Fibroblast of the conjunctiva (primary cell): ENCODE measurements around the gene CHST14.

Experiments used
- DNase-seq: peaks from one replicate; pipeline ENCODE4 v3.0.0-alpha.2; 2010; ENCODE audit warnings: low read depth

CHST14 gene

DNA sequence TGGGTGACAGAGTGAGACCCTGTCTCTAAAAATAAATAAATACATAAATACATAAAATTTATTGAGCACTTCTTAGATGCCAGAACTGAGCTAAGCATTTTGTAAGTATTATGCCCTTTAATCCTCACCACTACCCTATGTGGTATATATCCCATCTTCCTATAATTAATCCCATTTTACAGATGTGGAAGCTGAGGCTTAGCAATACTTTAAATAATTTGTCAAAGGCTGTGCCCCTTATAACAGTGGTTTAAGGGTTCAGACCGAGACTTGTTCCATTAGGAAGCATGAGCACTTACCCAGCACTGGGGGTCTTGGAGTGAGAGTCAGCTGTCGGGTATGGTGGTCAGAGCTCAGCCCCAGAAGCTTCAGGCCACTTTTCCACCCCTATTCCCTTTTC is 7.5 kb upstream of the CHST14 start:
- DNase-seq = no peak

DNA sequence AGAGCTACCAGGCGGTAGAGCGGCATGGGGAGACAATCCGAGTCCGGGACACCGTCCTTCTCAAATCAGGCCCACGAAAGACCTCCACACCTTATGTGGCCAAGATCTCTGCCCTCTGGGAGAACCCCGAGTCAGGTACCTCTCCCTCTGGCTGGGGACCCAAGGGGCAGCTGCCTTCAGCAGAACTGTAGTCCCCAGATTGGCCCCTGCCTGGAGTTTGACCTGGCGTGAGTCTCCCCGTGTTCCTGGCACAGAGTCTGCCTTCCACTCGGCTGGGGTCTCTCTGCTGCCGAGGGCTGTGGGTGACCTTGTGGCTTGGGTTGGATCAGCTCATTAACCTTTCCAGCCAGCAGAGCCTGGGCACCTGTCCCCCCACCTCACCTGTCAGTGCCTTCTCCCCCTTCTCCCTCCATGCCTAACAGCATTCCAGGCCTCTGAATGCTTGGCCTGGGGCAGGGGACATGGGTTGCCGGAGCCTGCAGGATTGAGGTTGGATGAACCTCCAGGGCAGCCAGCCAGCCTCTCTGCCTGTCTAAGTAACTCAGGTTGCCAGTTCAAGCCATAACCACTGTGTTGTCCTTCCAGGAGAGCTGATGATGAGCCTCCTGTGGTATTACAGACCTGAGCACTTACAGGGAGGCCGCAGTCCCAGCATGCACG is 6.8 kb upstream of the CHST14 start:
- DNase-seq = no peak

DNA sequence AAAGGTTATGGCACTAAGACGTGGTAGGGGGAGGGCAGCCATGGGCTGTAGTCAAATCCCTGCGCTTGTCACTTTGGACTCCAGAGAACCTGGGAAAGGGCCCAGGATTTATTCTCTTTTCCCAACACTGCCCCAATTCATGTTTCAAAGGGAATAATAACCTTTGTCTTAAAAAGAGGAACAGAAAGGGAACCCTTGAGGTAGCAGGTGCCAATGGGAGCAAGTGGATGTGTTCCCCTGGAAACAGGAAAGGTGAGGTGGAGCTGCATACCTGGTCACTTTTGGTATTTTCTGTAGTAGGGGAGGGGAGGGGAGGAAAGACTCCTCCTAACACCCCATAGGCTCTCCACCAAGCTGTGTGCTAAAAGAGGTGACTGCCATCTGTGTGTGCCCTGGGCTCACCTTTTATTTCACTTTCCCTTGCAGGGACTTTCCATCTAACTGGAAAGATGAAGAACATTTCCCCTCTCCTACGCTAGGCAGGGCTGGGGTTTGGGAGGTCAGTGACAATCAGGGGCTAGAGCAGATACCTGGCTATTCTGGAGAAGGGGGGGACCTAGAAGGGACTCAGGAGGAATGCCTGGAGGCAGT is 6.1 kb upstream of the CHST14 start:
- DNase-seq = no peak

DNA sequence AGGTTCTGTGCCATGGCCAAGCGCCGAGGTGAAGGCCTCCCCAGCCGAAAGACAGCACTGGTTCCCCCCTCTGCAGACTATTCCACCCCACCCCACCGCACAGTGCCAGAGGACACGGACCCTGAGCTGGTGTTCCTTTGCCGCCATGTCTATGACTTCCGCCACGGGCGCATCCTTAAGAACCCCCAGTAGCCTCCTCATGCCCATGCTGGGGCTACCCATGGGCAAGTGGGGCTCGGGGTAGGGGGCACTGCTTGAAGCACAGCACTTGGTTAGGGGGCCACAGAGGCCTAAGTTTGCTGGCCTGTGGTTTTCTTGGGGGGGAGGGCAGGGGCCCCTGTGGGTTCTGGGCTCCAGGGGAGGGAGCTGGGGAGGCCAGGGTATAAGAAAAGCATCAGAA is 4.8 kb upstream of the CHST14 start:
- DNase-seq = no peak

DNA sequence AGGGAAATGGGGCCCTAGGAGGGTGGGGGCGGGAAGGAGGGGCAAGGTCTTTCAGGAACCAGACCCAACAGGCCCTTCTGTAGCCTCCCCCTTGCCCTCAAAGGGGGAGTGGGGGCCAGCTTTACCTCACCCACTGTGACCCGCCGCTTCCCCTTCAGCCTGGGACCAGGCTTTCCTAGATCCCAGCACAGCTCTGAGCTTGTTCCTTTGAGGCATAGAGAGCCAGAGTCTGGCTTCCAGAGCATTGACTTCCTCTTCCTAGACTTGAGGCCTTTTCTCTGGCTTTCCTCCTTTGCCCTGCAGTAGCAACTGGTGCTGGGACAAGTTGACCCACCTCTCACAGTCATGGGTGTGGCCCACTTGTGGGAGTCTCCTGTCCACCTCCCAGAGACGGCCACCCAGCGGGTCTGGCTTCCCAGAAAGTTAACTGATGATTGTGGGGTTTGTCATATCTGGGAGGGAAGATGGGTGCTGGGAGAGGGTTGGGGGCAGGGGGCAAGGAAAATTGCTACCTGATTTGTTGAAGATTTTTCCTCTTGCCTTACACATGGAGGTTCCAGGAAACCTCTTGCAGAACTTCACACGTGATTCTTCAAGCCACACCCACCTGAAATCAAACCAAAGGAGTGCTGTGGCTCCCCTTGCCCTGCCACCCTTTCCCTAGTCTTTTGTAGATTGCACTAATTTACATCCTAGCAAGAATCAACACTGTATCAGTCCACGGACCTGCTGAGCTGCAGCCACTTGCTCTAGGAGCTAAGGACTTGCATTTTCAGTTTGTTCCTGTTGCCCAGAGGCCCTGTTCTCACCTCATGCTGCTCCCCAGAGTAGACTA is 4.1 kb upstream of the CHST14 start:
- no peak for DNase-seq

DNA sequence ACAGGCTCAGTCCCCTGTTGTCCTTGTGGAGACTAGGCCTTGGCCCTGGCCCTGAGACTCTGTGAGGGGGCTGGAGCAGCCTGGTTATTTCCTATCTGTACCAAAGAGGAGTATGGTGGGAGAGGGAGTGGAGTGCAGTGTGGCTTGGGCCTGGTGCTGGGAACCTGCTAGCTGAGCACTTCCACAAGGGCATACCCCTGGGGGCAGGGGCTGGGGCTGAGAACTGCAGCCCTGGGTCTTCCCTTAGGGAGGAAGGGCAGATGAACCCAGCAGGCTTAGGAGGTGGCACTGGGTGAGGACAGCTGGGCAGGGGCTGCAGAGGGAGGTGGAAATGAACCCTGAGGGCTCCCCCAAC is 3.5 kb upstream of the CHST14 start:
- no peak for DNase-seq

DNA sequence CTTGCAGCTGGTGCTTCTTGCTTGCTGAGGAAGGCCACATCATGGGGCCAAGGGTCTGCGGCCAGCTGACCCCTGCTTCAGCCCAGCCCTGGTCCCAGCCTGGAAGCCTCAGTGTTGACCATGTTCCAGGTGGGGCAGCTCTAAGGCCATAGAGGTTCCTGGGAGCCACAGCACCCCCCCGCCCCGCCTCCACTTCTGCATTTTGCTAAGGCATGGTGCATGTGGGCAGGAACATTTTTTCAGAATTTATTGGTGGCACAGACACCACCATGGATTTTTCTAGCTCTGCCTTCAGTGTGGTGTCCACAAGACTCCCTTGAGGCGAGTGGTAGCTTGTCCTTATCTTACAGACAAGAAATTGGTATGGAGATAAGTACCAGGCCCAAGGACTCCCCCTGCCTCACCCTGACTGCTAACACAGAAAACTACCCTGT is 1.9 kb upstream of the CHST14 start:
- DNase-seq = no peak

DNA sequence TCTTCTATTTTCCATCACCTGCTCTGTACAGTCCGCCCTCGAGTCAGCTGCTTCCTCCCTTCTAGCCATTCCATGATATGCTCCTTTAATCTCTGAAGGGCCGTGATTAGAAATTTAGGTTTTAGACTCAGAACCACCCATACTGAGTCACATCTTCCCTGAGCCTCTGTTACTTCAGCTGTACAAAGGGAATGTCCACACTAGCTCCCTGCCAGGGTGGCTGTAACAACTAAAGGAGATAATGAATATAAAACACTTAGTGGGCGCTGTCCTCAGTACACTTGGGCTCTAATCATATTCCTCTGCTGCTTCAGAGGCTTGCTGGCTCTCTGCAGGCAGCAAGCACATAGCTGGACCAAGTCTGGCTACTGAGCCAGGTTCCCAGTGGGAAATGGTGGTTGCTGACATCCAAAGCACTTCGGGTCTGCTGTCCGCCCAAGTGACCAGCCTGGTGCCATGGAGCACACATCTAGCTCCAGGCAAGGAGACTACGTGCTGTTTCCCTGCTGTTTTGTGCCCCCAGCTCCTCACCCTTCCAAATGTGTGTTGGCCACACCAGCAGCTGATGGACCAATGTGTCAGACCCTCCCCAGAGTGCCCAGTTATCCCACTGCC is 901 bp upstream of the CHST14 start:
- no peak for DNase-seq

DNA sequence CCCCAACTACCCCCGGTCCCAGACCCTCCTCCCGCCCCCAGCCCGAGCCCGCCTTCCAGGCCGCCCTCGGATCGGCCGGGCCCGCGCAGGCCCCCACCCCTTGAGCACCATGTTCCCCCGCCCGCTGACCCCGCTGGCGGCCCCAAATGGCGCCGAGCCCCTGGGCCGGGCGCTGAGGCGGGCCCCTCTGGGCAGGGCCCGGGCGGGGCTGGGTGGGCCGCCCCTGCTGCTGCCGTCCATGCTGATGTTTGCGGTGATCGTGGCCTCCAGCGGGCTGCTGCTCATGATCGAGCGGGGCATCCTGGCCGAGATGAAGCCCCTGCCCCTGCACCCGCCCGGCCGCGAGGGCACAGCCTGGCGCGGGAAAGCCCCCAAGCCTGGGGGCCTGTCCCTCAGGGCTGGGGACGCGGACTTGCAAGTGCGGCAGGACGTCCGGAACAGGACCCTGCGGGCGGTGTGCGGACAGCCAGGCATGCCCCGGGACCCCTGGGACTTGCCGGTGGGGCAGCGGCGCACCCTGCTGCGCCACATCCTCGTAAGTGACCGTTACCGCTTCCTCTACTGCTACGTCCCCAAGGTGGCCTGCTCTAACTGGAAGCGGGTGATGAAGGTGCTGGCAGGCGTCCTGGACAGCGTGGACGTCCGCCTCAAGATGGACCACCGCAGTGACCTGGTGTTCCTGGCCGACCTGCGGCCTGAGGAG is 472 bp downstream of the CHST14 start:
- no peak for DNase-seq

DNA sequence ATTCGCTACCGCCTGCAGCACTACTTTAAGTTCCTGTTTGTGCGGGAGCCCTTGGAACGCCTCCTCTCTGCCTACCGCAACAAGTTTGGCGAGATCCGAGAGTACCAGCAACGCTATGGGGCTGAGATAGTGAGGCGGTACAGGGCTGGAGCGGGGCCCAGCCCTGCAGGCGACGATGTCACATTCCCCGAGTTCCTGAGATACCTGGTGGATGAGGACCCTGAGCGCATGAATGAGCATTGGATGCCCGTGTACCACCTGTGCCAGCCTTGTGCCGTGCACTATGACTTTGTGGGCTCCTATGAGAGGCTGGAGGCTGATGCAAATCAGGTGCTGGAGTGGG is 995 bp downstream of the CHST14 start:
- no peak for DNase-seq

DNA sequence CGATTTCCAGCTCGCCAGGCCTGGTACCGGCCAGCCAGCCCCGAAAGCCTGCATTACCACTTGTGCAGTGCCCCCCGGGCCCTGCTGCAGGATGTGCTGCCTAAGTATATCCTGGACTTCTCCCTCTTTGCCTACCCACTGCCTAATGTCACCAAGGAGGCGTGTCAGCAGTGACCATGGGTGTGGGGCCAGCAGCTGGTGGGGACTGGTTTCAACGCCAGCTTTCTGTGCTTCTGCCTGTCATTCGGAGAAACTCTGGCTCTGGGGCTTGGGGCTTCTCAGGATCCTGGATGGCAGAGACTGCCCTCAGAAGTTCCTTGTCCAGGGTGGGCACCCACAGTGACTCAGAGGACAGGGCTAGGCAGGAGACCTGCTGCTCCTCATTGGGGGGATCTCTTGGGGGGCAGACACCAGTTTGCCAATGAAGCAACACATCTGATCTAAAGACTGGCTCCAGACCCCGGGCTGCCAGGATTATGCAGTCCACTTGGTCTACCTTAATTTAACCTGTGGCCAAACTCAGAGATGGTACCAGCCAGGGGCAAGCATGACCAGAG is 1.5 kb downstream of the CHST14 start:
- DNase-seq = no peak

DNA sequence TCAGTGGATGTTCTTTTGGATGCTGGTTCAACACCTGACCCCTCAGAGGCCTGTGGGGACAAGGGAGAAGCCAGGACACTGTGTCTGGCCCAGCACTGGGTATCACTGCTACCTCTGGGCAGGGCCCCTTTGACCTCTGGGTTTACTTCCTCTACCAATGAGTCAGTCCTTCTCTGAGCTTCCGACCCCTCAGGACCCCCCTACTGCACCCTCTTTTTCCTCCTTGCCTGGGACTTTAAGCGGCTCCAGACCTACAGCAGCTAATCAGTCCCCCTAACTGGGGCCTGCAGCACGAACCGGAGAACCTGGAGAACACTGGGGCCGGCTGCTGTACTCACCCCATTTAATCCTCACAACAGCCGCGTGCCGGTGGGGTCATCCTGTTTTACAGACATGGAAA is 3.8 kb downstream of the CHST14 start:
- no peak for DNase-seq

DNA sequence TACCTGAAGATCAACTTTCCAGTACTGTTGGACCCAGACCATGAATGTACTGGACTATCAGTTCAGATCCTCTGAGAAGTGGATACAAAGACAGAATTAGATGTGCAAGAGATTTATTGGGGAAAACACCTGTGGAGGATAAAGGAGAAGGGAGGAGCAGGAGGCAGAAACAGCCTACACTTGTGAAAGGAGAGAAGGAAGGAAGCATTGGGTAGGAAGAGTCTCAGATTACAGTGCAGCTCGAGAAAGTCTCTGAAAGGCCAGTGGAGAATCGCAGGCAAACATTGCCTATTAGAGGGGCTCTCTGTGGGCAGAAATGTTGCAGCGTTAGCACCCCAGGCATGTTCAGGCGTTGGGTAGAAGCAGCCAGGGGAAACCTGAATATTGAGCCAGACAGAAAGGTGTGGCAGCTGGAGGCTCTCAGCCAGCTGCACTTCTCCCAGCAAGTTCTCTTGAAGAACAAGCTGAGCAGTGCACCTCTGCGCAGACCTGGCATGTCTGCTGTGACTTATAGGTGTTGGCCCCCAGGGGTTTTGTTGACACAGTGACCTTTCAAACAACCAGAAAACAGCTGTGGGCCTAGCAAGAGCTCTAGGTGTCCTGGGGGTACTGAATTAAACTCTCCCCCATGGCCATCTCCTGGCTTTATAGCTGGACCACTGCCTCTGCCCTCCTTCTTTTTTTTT is 7.0 kb downstream of the CHST14 start:
- no peak for DNase-seq

DNA sequence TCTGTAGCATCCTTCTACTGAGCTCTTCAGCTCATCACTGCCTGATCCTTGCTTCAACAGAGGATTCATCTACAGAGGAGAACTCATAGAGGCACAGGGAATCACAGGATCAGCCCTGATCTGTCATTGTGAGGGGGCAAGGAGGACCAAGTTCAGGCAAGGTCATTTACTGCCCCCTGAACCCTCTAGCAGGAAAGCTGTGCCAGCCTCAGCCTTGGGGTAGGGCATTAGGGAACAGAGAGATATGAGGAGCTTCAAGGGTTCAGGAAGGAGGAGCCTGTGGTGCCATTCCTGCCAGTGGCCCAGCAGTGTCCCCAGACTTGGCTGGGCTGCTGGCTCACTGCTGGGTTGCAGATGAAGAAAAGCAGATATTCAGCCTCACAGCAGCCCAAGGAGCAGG is 8.2 kb downstream of the CHST14 start:
- DNase-seq = no peak

DNA sequence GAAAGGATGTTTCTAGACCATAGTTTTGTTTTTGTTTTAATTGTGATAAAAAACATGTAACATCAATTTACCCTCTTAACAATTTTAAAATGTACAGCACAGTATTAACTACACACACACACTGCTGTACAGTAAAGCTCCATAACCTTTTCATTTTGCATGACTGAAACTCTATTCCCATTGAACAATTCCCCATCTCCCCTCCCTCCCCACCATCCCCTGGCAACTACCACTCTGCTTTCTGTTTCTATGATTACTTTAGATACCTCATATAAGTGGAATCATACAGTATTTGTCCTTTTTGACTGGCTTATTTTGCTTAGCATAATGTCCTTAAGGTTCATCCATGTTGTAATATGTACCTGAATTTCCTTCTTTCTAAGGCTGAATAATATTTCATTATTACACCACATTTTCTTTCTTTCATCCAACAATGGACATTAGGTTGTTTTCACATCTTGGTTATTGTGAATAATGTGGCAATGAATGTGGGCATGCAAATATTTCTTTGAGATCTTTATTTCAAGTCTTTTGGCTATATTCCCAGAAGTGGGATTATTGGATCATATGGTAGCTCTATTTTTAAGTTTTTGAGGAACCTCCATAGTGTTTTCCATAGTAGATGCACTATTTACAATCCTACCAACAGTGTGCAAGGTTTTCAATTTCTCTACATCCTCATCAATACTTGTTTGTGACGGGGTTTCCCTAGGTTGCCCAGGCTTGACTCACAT is 10.7 kb downstream of the CHST14 start:
- DNase-seq = no peak

DNA sequence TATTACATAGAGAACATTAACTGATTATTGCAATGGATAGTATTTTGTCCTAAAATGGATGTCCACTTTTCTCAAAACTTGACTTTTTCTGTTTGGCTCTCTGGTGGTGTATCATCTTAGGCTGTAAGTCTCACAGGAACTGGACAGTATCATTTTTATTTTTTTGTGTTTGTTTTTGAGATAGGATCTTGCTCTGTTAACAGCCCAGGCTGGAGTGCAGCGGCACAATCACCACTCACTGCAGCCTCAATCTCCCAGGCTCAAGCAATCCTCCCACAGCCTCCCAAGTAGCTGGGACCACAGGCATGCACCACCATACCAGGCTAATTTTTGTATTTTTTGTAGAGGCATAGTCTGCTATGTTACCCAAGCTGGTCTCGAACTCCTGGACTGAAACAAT is 13.1 kb downstream of the CHST14 start:
- DNase-seq = no peak

DNA sequence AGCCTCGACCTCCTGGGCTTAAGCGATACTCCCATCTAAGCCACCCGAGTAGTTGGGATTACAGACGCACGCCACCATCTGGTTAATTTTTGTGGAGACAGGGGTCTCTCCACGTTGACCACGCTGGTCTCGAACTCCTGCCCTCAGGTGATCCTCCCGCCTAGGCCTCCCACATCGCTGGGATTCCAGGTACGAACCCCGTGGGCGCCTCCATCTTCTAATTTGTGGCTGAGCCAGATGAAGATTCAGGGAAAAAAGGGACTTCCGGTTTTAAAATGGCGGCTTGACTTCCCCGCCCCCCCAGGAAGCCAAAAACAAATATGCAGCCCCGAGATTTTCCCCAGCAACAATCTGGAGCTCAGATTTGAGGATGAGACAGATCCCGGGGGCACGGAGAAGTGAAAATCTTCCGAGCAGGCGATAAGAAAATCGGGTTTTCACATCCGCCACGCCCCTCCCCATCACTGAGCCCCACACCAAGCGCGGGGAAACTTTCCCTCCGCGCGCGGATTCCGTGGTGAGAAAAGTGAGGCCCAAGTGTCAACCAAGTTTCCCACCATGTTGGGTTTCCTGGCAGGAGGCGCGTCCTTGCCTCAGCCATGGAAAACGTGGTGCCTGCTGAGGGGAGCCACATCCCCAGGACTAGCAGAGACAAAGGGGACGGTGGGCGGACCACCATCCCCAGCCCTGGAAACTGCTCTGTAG is 15.4 kb downstream of the CHST14 start:
- DNase-seq = no peak

DNA sequence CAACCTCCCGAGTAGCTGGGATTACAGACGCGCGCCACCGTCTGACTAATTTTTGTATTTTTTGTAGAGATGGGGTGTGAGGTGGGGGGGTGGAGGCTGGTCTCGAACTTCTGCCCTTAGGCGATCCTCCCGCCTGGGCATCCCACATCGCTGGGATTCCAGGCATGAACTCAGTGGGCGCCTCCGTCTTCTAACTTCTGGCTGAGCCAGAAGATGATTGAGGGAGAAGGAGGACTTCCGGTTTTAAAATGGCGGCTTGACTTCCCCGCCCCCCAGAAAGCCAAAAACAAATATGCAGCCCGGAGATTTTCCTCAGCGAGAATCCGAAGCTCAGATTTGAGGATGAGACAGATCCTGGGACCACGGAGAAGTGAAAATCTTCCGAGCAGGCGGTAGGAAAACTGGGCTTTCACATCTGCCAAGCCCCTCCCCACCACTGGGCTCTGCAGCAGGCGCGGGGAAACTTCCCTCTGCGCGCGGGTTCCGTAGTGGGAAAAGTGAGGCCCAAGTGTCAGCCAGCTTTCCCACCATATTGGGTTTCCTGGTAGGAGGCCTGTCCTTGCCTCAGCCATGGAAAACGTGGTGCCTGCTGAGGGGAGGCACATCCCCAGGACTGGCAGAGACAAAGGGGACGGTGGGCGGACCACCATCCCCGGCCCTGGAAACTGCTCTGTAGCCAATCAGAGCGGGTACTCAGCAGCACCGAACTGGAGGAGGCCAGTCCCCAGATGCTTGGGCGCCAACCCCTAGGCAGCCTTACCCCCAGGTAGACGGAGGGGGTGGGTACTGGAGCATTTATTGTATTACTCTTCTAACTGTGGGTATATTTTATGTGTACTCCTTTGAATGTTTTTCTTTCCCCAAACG is 17.3 kb downstream of the CHST14 start:
- DNase-seq = no peak
